ENCODE measurements around the gene TMEFF2. TPM values are rescaled to one million over a fixed set of nuclear protein-coding genes. Genes with fewer than 3 reads are reported as not detected.

The TMEFF2 gene
- total RNA-seq, 2 experiments from 2014 or later = not detected

GRCh38 chr2:192070099-192070498 lies 124.6 kb downstream of the TMEFF2 start:
- ChIA-PET CTCF (ENCODE audit: unreplicated experiment) (no interaction called here), POLR2A (no interaction called here)
- no peak for DNase-seq (ENCODE audit: low spot score)
- Histone ChIP-seq H2AFZ (ENCODE audit: low read length) (no peak overlapping the region), H3K27ac (ENCODE audit: low read depth, low read length, poor library complexity, severe bottlenecking) (no peak overlapping the region), H3K9me2 (ENCODE audit: insufficient read depth, low read length) (no peaks in the 10 kb centered on the region), H3K9me3 (ENCODE audit: low read length) (no peaks in the 10 kb centered on the region), H3K36me3 (ENCODE audit: insufficient read depth, low read length) (no peaks in the 10 kb centered on the region), H3K4me2 (ENCODE audit: low read length) (no peak overlapping the region), H3K4me1 (ENCODE audit: insufficient read depth, low read length, poor library complexity, severe bottlenecking) (no peaks in the 10 kb centered on the region), H3K79me2 (ENCODE audit: insufficient read depth, low read depth, low read length) (no peaks in the 10 kb centered on the region), H4K20me1 (ENCODE audit: insufficient read depth, low read length) (no peaks in the 10 kb centered on the region), H3K4me3 (ENCODE audit: low read depth, low read length, poor library complexity, severe bottlenecking) (no peak overlapping the region)
- BruUV-seq (replicated peaks) = no TSS peak
- intact Hi-C loops (cut with micrococcal nuclease; ENCODE audit: unreplicated experiment) = no loop called here
- TF ChIP-seq CTCF (conservative IDR thresholded peaks at IDR 0.05; ENCODE audit: low read length) = no peak
- no peak for TF ChIP-seq EZH2phosphoT487 (IDR thresholded peaks at IDR 0.05; ENCODE audit: borderline replicate concordance, low read depth, low read length)

DNA sequence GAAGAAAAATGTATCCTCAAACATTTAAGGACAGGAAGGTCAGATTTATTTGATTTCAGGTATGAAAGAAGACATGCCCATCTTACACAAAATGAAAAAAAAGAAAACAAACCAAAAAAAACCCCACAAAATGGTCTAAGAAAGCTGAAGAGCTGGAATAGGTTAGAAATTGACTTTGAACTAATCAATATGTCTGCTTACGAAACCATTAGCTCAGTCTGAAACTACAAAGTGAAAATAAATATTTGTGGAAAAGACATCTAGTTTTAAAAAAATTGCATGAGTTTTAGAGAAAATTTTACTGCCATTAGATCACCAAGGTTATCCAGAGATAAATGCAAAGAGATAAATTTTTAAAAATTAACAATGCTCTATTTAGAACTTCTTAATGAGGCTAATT lies 125.3 kb downstream of the TMEFF2 start:
- intact Hi-C loops (cut with micrococcal nuclease; ENCODE audit: unreplicated experiment) = no loop called here
- no peaks in the 10 kb centered on the region for H3K36me3 ChIP-seq (ENCODE audit: insufficient read depth, low read length)
- no peak overlapping the region for H2AFZ ChIP-seq (ENCODE audit: low read length)
- BruUV-seq (replicated peaks) = no TSS peak
- no peak overlapping the region for H3K27ac ChIP-seq (ENCODE audit: low read depth, low read length, poor library complexity, severe bottlenecking)
- CTCF ChIA-PET (ENCODE audit: unreplicated experiment) = no interaction called here
- H3K9me3 ChIP-seq (ENCODE audit: low read length) = no peaks in the 10 kb centered on the region
- TF ChIP-seq CTCF (conservative IDR thresholded peaks at IDR 0.05; ENCODE audit: low read length) = no peak
- no peak for TF ChIP-seq EZH2phosphoT487 (IDR thresholded peaks at IDR 0.05; ENCODE audit: borderline replicate concordance, low read depth, low read length)
- H3K9me2 ChIP-seq (ENCODE audit: insufficient read depth, low read length) = no peaks in the 10 kb centered on the region
- DNase-seq (ENCODE audit: low spot score) = no peak
- H3K4me1 ChIP-seq (ENCODE audit: insufficient read depth, low read length, poor library complexity, severe bottlenecking) = no peaks in the 10 kb centered on the region
- no peaks in the 10 kb centered on the region for H4K20me1 ChIP-seq (ENCODE audit: insufficient read depth, low read length)
- no peak overlapping the region for H3K4me2 ChIP-seq (ENCODE audit: low read length)
- H3K79me2 ChIP-seq (ENCODE audit: insufficient read depth, low read depth, low read length) = no peaks in the 10 kb centered on the region
- POLR2A ChIA-PET = interaction anchor here (0.6 kb wide), 1 partner anchor 219 kb away, joined by 3 read pairs; no protein-coding TSS in a partner anchor
- no peak overlapping the region for H3K4me3 ChIP-seq (ENCODE audit: low read depth, low read length, poor library complexity, severe bottlenecking)

- no TSS peak for BruUV-seq (replicated peaks)
- no peak overlapping the region for H3K4me2 ChIP-seq (ENCODE audit: low read length)
- DNase-seq (ENCODE audit: low spot score) = no peak
- H3K79me2 ChIP-seq (ENCODE audit: insufficient read depth, low read depth, low read length) = no peaks in the 10 kb centered on the region
- intact Hi-C loops (cut with micrococcal nuclease; ENCODE audit: unreplicated experiment) = no loop called here
- H2AFZ ChIP-seq (ENCODE audit: low read length) = no peak overlapping the region
- no peak for TF ChIP-seq EZH2phosphoT487 (IDR thresholded peaks at IDR 0.05; ENCODE audit: borderline replicate concordance, low read depth, low read length)
- no peak for TF ChIP-seq CTCF (conservative IDR thresholded peaks at IDR 0.05; ENCODE audit: low read length)
- no peak overlapping the region for H3K27ac ChIP-seq (ENCODE audit: low read depth, low read length, poor library complexity, severe bottlenecking)
- H3K4me1 ChIP-seq (ENCODE audit: insufficient read depth, low read length, poor library complexity, severe bottlenecking) = no peaks in the 10 kb centered on the region
- H3K36me3 ChIP-seq (ENCODE audit: insufficient read depth, low read length) = no peaks in the 10 kb centered on the region
- ChIA-PET CTCF (ENCODE audit: unreplicated experiment) (no interaction called here), POLR2A (interaction anchor here (0.6 kb wide), 1 partner anchor 219 kb away, joined by 3 read pairs; no protein-coding TSS in a partner anchor)
- no peaks in the 10 kb centered on the region for H4K20me1 ChIP-seq (ENCODE audit: insufficient read depth, low read length)
- H3K9me2 ChIP-seq (ENCODE audit: insufficient read depth, low read length) = no peaks in the 10 kb centered on the region
- H3K9me3 ChIP-seq (ENCODE audit: low read length) = no peaks in the 10 kb centered on the region
- H3K4me3 ChIP-seq (ENCODE audit: low read depth, low read length, poor library complexity, severe bottlenecking) = no peak overlapping the region
These were observed 125.8 kb downstream of the TMEFF2 start for GRCh38 chr2:192068966-192069365.
